ENCODE data around the gene UBALD1. TPM values are rescaled to one million over a fixed set of nuclear protein-coding genes. Genes with fewer than 3 reads are reported as not detected.

The UBALD1 gene
- total RNA-seq, 1 donor from 2014 or later: 54.6 TPM

GRCh38 chr16:4633910-4634635 is 19.4 kb upstream of the UBALD1 start:
- H3K9me3 Mint-ChIP-seq (ENCODE audit: unreplicated experiment): peaks cover 5% of the 10 kb centered on the region
- H3K27me3 Mint-ChIP-seq (ENCODE audit: unreplicated experiment): peaks cover 1% of the 10 kb centered on the region
- H3K4me1 Mint-ChIP-seq (ENCODE audit: low read depth, unreplicated experiment): peaks cover 23% of the 10 kb centered on the region
- H3K36me3 Mint-ChIP-seq (ENCODE audit: unreplicated experiment): no peaks in the 10 kb centered on the region
- H3K4me3 Mint-ChIP-seq (ENCODE audit: unreplicated experiment): peak overlapping the region; percentile 34
- no peak for TF ChIP-seq CTCF (IDR thresholded peaks at IDR 0.05; ENCODE audit: partially characterized antibody, unreplicated experiment)
- H3K27ac Mint-ChIP-seq (ENCODE audit: unreplicated experiment): peak overlapping the region; percentile 87
- no peak for DNase-seq

GRCh38 chr16:4631444-4631843 is 16.8 kb upstream of the UBALD1 start:
- Mint-ChIP-seq H3K27me3 (ENCODE audit: unreplicated experiment) (no peaks in the 10 kb centered on the region), H3K27ac (ENCODE audit: unreplicated experiment) (no peak overlapping the region), H3K36me3 (ENCODE audit: unreplicated experiment) (no peaks in the 10 kb centered on the region), H3K4me3 (ENCODE audit: unreplicated experiment) (no peak overlapping the region), H3K9me3 (ENCODE audit: unreplicated experiment) (peaks cover 7% of the 10 kb centered on the region), H3K4me1 (ENCODE audit: low read depth, unreplicated experiment) (peaks cover 20% of the 10 kb centered on the region)
- TF ChIP-seq CTCF (IDR thresholded peaks at IDR 0.05; ENCODE audit: partially characterized antibody, unreplicated experiment): no peak
- no peak for DNase-seq

GRCh38 chr16:4628283-4628682 is 13.6 kb upstream of the UBALD1 start:
- Mint-ChIP-seq H3K9me3 (ENCODE audit: unreplicated experiment) (peaks cover 14% of the 10 kb centered on the region), H3K4me3 (ENCODE audit: unreplicated experiment) (no peak overlapping the region), H3K36me3 (ENCODE audit: unreplicated experiment) (no peaks in the 10 kb centered on the region), H3K27ac (ENCODE audit: unreplicated experiment) (no peak overlapping the region), H3K4me1 (ENCODE audit: low read depth, unreplicated experiment) (peaks cover 14% of the 10 kb centered on the region), H3K27me3 (ENCODE audit: unreplicated experiment) (peaks cover 7% of the 10 kb centered on the region)
- no peak for DNase-seq
- TF ChIP-seq CTCF (IDR thresholded peaks at IDR 0.05; ENCODE audit: partially characterized antibody, unreplicated experiment): no peak

GRCh38 chr16:4626396-4626795 is 11.7 kb upstream of the UBALD1 start:
- Mint-ChIP-seq H3K27ac (ENCODE audit: unreplicated experiment) (peak overlapping the region; percentile 59), H3K9me3 (ENCODE audit: unreplicated experiment) (peaks cover 13% of the 10 kb centered on the region), H3K4me3 (ENCODE audit: unreplicated experiment) (peak overlapping the region; percentile 99), H3K36me3 (ENCODE audit: unreplicated experiment) (no peaks in the 10 kb centered on the region), H3K27me3 (ENCODE audit: unreplicated experiment) (peaks cover 7% of the 10 kb centered on the region), H3K4me1 (ENCODE audit: low read depth, unreplicated experiment) (peaks cover 14% of the 10 kb centered on the region)
- TF ChIP-seq CTCF (IDR thresholded peaks at IDR 0.05; ENCODE audit: partially characterized antibody, unreplicated experiment): no peak
- DNase-seq: no peak

- peaks cover 11% of the 10 kb centered on the region for H3K4me1 Mint-ChIP-seq (ENCODE audit: low read depth, unreplicated experiment)
- H3K4me3 Mint-ChIP-seq (ENCODE audit: unreplicated experiment): peak overlapping the region; percentile 99
- no peak for DNase-seq
- H3K36me3 Mint-ChIP-seq (ENCODE audit: unreplicated experiment): no peaks in the 10 kb centered on the region
- peaks cover 12% of the 10 kb centered on the region for H3K9me3 Mint-ChIP-seq (ENCODE audit: unreplicated experiment)
- H3K27ac Mint-ChIP-seq (ENCODE audit: unreplicated experiment): peak overlapping the region; percentile 98
- H3K27me3 Mint-ChIP-seq (ENCODE audit: unreplicated experiment): peaks cover 7% of the 10 kb centered on the region
- no peak for TF ChIP-seq CTCF (IDR thresholded peaks at IDR 0.05; ENCODE audit: partially characterized antibody, unreplicated experiment)
Measured at GRCh38 chr16:4625560-4626159, 11.0 kb upstream of the UBALD1 start.

Measured in glutamatergic neuron (in vitro differentiated cells).